ENCODE measurements around the gene PHACTR1. TPM values are rescaled to one million over a fixed set of nuclear protein-coding genes. Genes with fewer than 3 reads are reported as not detected.
A peak's percentile ranks its signal among the peaks of the same experiment; 100 is the strongest.

The PHACTR1 gene
- total RNA-seq, 1 donor = 0.43 TPM

DNA sequence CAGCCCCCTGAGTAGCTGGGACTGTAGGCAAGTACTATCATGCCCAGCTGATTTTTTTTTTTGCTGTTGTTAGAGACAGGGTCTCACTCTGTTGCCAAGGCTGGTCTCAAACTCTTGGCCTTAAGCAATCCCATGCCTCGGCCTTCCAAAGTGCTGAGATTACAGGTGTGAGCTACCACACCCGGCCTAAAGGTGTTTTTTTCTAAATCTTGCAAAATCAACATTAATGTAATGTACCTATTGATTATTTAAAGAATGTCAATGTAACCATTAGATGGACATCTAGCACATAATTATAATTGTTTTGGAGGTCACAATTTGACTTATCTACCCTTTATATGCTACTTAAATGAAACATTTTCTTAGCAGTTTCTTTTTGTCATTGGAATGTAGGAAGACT is 126.1 kb downstream of the PHACTR1 start:
- TF ChIP-seq, protein P1, sequence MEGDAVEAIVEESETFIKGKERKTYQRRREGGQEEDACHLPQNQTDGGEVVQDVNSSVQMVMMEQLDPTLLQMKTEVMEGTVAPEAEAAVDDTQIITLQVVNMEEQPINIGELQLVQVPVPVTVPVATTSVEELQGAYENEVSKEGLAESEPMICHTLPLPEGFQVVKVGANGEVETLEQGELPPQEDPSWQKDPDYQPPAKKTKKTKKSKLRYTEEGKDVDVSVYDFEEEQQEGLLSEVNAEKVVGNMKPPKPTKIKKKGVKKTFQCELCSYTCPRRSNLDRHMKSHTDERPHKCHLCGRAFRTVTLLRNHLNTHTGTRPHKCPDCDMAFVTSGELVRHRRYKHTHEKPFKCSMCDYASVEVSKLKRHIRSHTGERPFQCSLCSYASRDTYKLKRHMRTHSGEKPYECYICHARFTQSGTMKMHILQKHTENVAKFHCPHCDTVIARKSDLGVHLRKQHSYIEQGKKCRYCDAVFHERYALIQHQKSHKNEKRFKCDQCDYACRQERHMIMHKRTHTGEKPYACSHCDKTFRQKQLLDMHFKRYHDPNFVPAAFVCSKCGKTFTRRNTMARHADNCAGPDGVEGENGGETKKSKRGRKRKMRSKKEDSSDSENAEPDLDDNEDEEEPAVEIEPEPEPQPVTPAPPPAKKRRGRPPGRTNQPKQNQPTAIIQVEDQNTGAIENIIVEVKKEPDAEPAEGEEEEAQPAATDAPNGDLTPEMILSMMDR (IDR thresholded peaks at IDR 0.05; ENCODE audit: insufficient read depth, low read depth, low read length) = no peak
- no peak overlapping the region for H3K4me3 ChIP-seq (ENCODE audit: low read depth, low read length)
- DNase-seq (ENCODE audit: low read depth) = no peak

DNA sequence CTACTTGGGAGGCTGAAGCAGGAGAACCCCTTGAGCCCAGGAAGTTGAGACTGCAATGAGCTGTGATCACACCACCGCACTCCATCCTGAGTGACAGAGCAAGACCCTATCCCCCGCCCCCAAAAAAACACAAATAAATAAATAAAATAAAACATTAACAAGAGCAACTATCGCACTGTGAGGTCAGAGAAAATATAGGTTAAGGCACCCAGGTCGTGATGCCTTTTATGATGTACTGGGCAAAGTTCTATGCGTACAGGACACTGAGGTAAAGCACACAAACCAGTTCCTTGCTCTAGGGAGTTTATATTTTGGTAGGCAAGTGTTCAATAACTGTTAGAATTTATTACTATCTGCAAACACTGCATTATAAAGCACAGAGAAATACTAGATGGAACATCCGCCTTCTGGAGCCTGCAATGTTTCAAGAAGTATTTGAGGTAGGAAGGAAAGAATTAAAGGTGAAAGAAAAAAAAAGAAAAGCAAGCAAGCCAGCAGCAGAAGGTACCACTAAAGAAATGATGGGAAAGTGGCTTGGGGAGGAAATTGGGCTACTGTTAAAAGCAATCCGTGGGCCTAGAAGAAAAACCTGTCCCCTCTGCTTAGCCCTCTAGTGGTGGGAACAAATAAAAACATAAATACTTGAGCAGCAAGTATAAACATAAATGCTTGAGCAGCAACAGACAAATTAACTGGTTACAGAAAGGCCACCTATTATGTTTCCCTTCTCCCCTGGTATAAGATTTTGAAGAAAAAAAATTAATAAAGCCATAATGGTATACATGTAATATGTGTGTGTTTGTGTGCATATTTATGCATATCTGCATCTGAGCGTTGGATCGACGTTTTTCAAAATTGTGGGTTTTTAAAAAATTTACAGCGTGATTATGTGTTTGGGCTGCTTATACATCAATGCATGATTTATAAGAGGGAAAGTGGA is 128.0 kb downstream of the PHACTR1 start:
- peak; percentile 22 for DNase-seq (ENCODE audit: low read depth)
- H3K4me3 ChIP-seq (ENCODE audit: low read depth, low read length) = no peak overlapping the region
- TF ChIP-seq, protein P1 (IDR thresholded peaks at IDR 0.05; ENCODE audit: insufficient read depth, low read depth, low read length) = peak; percentile 62

DNA sequence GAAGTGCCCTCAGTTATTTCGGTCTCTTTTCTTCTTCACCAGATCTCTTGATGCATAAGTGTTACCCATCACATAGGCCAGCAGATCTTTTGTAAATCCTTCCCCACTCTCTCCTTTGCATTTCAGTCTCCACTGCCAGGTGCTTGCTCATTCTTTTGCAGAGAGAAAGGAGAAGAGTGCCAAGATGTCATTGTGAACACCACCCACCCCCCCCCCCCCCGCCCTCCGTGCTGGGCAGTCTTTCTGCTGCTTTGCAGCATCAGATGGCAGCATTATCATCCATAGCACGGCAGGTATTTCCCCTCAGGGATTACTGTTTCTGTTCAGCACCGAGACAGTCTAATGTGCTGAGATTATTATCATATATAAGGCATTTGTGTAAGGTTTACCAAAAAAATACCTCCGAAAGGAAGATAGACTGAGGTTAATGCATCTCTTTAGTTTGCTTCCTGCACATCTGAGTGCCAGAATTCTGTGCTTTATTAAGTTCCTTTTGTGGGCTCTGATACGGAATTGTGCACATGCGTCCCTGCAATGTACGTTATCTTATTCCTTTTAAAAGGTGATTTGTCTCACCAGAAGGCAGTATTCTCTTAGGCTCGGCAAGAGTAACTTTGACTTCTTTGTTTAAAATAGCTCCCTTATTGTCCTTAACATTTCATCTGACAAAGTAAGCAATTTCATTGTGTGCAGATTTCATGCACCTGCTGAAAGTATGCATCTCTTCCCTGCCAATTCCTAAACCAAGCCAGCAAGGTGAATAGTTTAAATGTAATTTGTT is 128.8 kb downstream of the PHACTR1 start:
- no peak for DNase-seq (ENCODE audit: low read depth)
- TF ChIP-seq, protein P1 (IDR thresholded peaks at IDR 0.05; ENCODE audit: insufficient read depth, low read depth, low read length) = no peak
- no peak overlapping the region for H3K4me3 ChIP-seq (ENCODE audit: low read depth, low read length)

DNA sequence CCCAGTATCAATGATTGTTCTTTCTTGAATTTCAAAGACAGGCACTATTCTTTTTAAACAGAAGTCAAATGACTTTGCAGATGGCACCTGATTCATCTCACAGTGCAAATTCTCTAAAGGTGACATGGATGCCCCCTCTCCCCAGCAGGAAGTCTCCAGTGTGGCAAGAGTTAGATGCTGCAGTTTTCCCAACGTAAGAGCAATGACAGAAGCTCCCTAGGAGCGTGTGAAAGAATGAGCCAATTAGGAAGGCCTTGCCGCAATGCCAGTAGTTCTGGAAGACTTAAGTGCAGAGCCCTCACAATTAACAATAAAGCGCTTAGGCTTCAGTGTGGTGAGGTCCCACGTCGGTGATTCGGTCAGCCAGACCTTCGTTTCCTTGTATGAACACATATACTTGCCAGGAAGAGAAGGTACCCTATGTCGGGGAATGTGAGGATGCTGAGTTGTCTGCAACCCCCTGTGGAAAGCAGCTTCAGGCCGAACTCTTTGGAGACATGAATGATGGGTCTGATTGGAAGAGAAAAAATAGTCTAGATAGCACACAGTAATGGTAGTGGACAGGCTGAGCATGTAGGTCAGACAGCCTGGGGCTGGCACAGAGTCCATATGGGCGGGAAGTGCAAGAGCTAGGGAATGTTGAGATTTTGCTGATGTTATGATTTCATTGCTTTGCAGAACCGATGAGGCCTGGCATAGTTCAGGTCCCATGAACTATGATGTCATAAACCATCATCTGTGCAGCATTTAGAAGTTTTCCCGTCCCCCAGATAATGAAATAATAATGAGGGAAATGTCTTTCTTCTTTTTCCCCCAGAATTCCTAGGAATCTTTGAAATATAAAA is 132.6 kb downstream of the PHACTR1 start:
- DNase-seq (ENCODE audit: low read depth) = no peak

DNA sequence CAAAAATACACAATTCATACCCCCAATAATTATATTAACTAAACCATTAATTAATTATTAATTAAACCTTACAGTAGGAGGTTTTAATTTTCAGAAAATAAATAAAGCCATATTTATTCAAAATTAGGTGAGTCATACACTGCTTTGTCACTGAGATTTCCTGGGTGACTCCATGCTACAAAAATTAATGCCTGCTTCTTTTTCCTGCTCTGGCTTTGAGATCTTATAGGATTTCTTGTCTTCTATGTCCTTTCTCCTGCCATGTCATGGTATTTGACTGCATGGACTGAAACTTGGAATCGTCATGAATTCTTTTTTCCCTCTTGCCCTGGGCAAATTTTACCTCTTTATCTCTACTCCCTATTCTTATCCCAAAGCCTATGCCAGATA is 133.2 kb downstream of the PHACTR1 start:
- no peak for DNase-seq (ENCODE audit: low read depth)
- no peak overlapping the region for H3K4me3 ChIP-seq (ENCODE audit: low read depth, low read length)
- TF ChIP-seq, protein P1 (IDR thresholded peaks at IDR 0.05; ENCODE audit: insufficient read depth, low read depth, low read length) = no peak

More for the DNA sequence above, 132.6 kb downstream of the PHACTR1 start:
- H3K4me3 ChIP-seq (ENCODE audit: low read depth, low read length) = no peak overlapping the region
- TF ChIP-seq, protein P1 (IDR thresholded peaks at IDR 0.05; ENCODE audit: insufficient read depth, low read depth, low read length) = no peak

DNA sequence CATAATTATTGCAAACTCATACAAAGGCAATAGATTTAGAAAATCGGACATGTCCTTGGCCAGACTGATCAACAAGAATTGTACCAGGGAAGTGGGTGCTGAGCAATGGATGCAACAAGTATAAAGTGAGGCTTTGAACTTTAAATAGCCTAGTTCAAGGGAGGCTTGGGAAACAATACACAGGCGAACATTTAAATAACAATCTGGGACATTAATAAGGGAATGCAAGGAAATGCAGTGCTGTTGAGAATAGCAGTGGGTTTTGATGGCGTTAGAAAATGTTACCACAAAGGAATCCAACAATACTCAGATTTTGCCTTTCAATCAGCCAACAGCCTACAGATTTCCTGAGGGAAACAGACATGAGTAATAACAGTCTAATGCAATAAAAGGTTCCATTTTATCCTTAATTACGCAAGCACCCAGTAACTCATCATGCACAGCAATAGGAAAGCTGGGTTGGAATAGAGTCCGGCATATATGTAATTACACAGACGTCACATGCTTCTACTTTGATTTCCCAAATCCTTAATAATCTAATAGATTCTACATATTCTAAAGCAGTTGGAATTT is 134.6 kb downstream of the PHACTR1 start:
- DNase-seq (ENCODE audit: low read depth) = no peak
- no peak overlapping the region for H3K4me3 ChIP-seq (ENCODE audit: low read depth, low read length)
- TF ChIP-seq, protein P1 (IDR thresholded peaks at IDR 0.05; ENCODE audit: insufficient read depth, low read depth, low read length) = no peak
